Fibroblast of lung (primary cell): ENCODE data around the gene FRMD4A.

Experiments
- EZH2 ChIP-seq: IDR thresholded peaks from 2 replicates; pipeline ENCODE4 v1.5.1; 2012; ENCODE audit warnings: low read length, control low read depth, mild to moderate bottlenecking; ENCODE audit errors: missing control alignments
- TF ChIP-seq, protein P1 (sequence below), 2 donors: IDR thresholded peaks in 1 of 2; conservative IDR thresholded peaks in 1 of 2; 1 replicate in 1 of 2; 2 replicates in 1 of 2; pipeline ENCODE4 v1.5.1; 2011 to 2012; ENCODE audit warnings: low read length in 2 of 2, control low read depth in 1 of 2, inconsistent platforms in 1 of 2, low read depth in 1 of 2, mild to moderate bottlenecking in 1 of 2

DNA sequence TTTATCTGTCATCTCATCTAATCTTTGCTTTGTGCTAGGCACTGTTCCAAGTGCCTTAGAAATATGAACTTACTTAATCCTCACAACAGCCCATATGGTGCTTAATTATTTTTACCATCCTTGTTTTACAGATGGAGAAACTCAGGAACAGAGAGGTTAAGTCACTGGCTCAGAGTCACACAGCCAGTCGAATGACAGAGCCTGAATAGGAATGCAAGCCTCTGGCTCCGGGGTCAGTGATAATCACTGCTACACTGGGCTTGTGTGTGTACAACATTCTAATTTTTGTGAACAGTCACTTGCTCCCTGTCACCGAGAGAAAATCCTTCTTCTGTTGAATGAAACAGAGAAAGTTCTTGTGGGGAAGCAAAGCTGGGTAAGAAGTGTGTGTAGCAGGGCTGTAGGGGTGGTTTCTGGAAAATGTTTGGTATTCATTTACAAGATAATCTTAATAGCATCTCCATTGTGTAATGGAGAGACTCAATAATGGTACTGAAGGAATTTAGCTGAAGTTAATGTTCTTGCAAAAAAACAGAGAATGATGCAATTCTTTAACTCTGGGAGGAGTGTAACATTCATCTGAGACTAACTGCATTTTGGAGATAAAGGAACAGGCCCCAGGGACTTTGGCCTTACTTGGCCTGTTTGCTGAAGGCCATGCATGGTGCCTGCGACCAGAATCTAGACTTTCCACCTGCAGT lies 290.6 kb downstream of the FRMD4A start:
- TF ChIP-seq, protein P1, sequence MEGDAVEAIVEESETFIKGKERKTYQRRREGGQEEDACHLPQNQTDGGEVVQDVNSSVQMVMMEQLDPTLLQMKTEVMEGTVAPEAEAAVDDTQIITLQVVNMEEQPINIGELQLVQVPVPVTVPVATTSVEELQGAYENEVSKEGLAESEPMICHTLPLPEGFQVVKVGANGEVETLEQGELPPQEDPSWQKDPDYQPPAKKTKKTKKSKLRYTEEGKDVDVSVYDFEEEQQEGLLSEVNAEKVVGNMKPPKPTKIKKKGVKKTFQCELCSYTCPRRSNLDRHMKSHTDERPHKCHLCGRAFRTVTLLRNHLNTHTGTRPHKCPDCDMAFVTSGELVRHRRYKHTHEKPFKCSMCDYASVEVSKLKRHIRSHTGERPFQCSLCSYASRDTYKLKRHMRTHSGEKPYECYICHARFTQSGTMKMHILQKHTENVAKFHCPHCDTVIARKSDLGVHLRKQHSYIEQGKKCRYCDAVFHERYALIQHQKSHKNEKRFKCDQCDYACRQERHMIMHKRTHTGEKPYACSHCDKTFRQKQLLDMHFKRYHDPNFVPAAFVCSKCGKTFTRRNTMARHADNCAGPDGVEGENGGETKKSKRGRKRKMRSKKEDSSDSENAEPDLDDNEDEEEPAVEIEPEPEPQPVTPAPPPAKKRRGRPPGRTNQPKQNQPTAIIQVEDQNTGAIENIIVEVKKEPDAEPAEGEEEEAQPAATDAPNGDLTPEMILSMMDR (conservative IDR thresholded peaks at IDR 0.05 in 1 of 2, IDR thresholded peaks at IDR 0.05 in 1 of 2; ENCODE audit: low read depth in 1 of 2, low read length in 2 of 2) = no peak
- TF ChIP-seq EZH2 = no peak
